Mucosa of descending colon (tissue), 3 donors: Measurements from ENCODE around the gene TBCE. TPM values are rescaled to one million over a fixed set of nuclear protein-coding genes. Genes with fewer than 3 reads are reported as not detected.

Experiments
- ATAC-seq: fragments of 200-7000 bp; cut with Tn5 transposase; one replicate; pipeline ENCODE4 v1.9.1; 2020; ENCODE audit warnings: mild to moderate bottlenecking, moderate library complexity
- DNase-seq, 3 donors: peaks; one replicate each; pipeline ENCODE4 v3.0.0-alpha.2; 2020
- H3K36me3 ChIP-seq: fragments of 200-600 bp; one replicate; pipeline ENCODE4 v1.8.0; 2021; ENCODE audit warnings: low read depth, mild to moderate bottlenecking
- H3K4me1 ChIP-seq: fragments of 200-600 bp; one replicate; pipeline ENCODE4 v1.8.0; 2021; ENCODE audit warnings: low read depth, mild to moderate bottlenecking
- H3K4me3 ChIP-seq: fragments of 200-600 bp; one replicate; pipeline ENCODE4 v1.8.0; 2021; ENCODE audit warnings: mild to moderate bottlenecking
- H3K9me3 ChIP-seq: fragments of 200-600 bp; one replicate; pipeline ENCODE4 v1.8.0; 2021; ENCODE audit warnings: mild to moderate bottlenecking
- intact Hi-C, 2 donors: fragments of 100-400 bp; cut with DNase I in 1 of 2; cut with micrococcal nuclease in 1 of 2; formaldehyde crosslinking; loops; one replicate each; pipeline versions ENCODE4 v1.11.0 to v1.11.1; 2022; cut with DNase I, micrococcal nuclease
- total RNA-seq, 3 donors: library from RNA; stranded (reverse); fragmentation: NEBNext Ultra II Directional in 2 of 3; extraction: Animal tissue kit (Norgen Biotek cat#: 25700) in 2 of 3; gene quantifications; one replicate each; pipeline versions ENCODE4 v1.2.1 to v1.2.4, GENCODE V29; 2021 to 2023
- TF ChIP-seq, protein P1 (sequence below): fragments of 200-600 bp; IDR thresholded peaks from one replicate; pipeline ENCODE4 v1.8.0; 2022; ENCODE audit warnings: antibody characterized with exemption, mild to moderate bottlenecking
- donor health status: DM: no; HTN: no; CAD: no; lungs with moderate emphysema.
- donor health status: DM: no; HTN: no; CAD: no.
- donor health status: DM: no; HTN: yes; CAD: no.

Gene TBCE
- total RNA-seq, 3 donors from 2014 or later: 21.1 to 25.5 (median 23.9) TPM

DNA sequence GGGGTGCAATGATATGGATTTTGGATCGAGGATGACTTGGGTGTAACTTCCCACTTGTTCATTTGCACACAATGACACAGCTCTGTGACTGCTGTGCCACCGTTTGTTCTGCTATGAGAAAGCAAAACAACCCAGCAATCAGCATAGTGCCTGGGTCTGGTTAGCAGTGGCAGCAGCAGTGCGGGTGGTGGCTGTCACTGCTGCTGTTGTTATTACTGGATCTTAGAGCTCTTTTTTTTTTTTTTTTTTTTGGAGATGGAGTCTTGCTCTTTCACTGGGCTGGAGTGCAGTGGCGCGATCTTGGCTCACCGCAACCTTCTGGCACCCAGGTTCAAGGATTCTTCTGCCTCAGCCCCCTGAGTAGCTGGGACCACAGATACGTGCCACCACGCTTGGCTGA is 56.9 kb downstream of the TBCE start:
- TF ChIP-seq, protein P1, sequence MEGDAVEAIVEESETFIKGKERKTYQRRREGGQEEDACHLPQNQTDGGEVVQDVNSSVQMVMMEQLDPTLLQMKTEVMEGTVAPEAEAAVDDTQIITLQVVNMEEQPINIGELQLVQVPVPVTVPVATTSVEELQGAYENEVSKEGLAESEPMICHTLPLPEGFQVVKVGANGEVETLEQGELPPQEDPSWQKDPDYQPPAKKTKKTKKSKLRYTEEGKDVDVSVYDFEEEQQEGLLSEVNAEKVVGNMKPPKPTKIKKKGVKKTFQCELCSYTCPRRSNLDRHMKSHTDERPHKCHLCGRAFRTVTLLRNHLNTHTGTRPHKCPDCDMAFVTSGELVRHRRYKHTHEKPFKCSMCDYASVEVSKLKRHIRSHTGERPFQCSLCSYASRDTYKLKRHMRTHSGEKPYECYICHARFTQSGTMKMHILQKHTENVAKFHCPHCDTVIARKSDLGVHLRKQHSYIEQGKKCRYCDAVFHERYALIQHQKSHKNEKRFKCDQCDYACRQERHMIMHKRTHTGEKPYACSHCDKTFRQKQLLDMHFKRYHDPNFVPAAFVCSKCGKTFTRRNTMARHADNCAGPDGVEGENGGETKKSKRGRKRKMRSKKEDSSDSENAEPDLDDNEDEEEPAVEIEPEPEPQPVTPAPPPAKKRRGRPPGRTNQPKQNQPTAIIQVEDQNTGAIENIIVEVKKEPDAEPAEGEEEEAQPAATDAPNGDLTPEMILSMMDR: no peak
- ATAC-seq (no peak), DNase-seq (no peak)
- H3K4me1 ChIP-seq: no peaks in the 10 kb centered on the region
- no peaks in the 10 kb centered on the region for H3K36me3 ChIP-seq
- no peak overlapping the region for H3K4me3 ChIP-seq
- intact Hi-C loops: no loop called here
- H3K9me3 ChIP-seq: no peaks in the 10 kb centered on the region

DNA sequence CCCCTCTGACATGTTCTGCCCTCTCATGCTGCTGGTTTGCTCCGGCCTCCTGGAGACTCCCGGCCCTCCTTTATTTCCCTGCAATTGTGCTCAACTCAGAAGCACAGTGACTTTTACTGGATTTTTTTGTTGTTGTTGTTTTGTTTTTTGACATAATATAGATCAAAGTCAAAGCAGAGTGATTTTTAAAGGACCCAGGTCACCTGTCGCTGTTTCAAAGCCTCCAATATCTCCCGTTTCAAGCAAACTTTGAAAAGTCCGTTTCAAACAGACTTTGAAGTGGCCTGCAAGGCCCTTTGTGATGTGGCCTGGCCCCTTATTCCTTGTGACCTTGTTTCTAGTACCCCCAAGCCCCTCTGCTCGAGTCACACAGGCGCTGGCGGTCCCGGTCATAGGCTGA is 58.1 kb downstream of the TBCE start:
- Histone ChIP-seq H3K4me3 (no peak overlapping the region), H3K36me3 (no peaks in the 10 kb centered on the region), H3K4me1 (no peaks in the 10 kb centered on the region), H3K9me3 (no peaks in the 10 kb centered on the region)
- intact Hi-C loops: no loop called here
- ATAC-seq: no peak
- TF ChIP-seq, protein P1: no peak
- DNase-seq: no peak

DNA sequence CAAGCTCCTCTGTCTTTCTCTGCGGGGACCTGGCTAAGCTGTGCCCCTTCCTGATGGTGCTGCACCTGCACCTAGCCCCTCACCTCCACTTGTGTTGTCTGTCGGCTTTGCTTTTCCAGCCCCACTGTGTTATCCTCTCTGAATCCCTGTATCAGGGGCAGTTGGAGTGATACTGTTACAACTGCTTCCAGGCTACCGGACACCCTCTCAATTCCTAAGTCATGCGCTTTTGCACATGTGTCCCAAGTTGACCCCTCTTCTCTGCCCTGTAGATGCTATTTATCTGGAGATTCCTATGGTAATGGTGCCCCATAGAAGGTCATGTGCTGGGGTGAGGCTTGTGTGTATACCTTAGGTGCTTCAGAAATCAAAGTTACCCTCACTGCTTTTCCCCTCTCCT is 58.9 kb downstream of the TBCE start:
- ATAC-seq (no peak), DNase-seq (no peak)
- H3K9me3 ChIP-seq: no peaks in the 10 kb centered on the region
- intact Hi-C loops: no loop called here
- no peaks in the 10 kb centered on the region for H3K36me3 ChIP-seq
- TF ChIP-seq, protein P1: no peak
- no peaks in the 10 kb centered on the region for H3K4me1 ChIP-seq
- no peak overlapping the region for H3K4me3 ChIP-seq

DNA sequence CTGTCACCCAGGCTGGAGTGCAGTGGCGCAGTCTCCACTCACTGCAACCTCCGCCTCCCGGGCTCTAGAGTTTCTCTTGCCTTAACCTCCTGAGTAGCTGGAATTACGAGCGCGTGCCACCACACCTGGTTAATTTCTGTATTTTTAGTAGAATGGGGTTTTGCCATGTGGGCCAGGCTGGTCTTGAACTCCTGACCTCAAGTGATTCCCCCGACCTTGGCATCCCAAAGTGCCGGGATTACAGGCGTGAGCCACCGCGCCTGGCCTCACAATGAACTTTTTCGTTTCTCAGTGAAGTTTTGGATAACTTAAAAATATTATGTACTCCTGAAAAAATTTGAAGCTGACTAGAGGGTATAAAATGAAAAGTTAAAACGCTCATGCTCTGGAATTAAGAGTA is 59.5 kb downstream of the TBCE start:
- Histone ChIP-seq H3K4me3 (no peak overlapping the region), H3K36me3 (no peaks in the 10 kb centered on the region), H3K4me1 (no peaks in the 10 kb centered on the region), H3K9me3 (no peaks in the 10 kb centered on the region)
- no peak for DNase-seq
- TF ChIP-seq, protein P1: no peak
- ATAC-seq: no peak
- intact Hi-C loops: no loop called here

DNA sequence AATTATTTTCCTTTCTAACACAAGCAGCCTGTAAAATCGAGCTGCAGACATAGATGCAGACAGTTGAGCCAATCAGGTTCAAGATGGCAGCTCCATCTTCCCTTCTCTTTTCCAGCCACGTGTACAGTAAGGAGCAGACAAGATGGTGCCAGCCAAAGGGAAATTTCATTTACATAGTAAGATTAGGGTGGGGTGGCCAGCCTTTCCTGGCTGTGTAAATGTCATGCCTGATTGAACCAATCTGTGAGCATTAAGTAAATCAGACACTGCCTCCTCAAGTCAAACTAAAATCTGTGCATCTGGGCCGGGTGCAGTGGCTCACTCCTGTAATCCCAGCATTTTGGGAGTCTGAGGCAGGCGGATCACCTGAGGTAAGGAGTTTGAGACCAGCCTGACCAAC is 60.2 kb downstream of the TBCE start:
- ATAC-seq (no peak), DNase-seq (no peak)
- TF ChIP-seq, protein P1: no peak
- Histone ChIP-seq H3K4me1 (no peaks in the 10 kb centered on the region), H3K9me3 (no peaks in the 10 kb centered on the region), H3K4me3 (no peak overlapping the region), H3K36me3 (no peaks in the 10 kb centered on the region)
- intact Hi-C loops: no loop called here

DNA sequence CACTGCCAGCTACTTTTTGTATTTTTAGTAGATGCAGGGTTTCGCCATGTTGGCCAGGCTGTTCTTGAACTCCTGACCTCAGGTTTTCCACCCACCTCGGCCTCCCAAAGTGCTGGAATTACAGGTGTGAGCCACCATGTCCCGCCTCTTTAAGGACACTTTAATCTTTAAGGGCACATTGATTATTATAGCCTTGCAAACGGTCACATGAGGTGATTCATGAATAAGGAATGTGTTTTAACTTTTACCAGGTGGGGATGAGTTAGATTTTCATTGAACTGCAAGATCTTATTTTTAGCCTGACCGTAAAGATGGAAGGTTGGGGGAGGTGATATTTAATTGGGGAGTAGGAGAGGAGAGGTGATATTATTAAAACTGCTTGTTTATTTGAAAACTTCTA is 61.9 kb downstream of the TBCE start:
- intact Hi-C loops: no loop called here

More for the DNA sequence above, 61.9 kb downstream of the TBCE start:
- no peak for DNase-seq
- H3K9me3 ChIP-seq: no peaks in the 10 kb centered on the region
- ATAC-seq: no peak
- no peaks in the 10 kb centered on the region for H3K4me1 ChIP-seq
- H3K36me3 ChIP-seq: no peaks in the 10 kb centered on the region
- H3K4me3 ChIP-seq: no peak overlapping the region
- TF ChIP-seq, protein P1: no peak
